ENCODE data around the gene TMEM181. TPM values are rescaled to one million over a fixed set of nuclear protein-coding genes. Genes with fewer than 3 reads are reported as not detected.
A peak's percentile ranks its signal among the peaks of the same experiment; 100 is the strongest.

Gene TMEM181
- total and polyA plus RNA-seq, 2 of the 13 experiments (the other 11 are each of a cell fraction or from before 2014, with no cell fraction given), result 59.1 to 108 TPM

DNA sequence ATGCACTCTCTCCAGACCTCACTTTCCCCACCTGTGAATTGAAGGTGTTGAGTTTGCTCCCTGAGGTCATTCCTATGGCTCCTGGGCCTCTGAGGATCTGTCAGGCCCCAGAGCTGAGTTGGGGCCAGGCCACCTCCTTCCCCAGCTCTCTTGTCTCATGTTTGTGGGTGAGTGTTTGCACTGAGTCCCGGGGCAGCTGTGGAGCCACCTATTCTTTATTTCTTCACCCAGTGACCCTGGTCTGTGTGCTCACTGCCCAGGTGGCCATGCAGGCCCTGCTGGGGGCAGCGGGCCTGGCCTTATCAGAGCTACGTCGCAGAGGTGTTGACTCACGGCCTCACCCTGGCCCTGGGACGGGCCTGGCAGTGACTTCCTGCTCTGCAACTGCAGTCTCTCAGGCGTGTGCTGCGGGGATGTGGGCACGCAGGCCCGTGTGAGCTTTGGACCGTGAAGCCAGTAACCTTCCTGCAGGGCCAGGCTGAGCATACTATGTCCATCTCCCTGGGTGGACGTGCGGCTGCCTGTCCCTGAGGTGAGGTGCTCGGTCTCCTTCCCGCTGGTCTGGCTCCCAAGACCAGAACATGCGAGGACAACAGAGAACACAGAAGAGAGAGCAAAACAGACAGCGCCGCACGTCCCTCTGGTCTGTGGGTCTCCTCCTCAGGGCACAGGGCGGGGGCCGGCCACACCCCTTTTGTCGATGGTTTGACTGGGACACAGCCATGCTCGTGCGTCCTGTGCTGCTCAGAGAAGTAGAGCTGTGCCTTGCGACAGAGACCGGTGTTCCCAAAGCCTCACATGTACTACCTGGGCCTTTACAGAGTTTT is 12.1 kb downstream of the TMEM181 start (continued):
- TF ChIP-seq, protein P1, sequence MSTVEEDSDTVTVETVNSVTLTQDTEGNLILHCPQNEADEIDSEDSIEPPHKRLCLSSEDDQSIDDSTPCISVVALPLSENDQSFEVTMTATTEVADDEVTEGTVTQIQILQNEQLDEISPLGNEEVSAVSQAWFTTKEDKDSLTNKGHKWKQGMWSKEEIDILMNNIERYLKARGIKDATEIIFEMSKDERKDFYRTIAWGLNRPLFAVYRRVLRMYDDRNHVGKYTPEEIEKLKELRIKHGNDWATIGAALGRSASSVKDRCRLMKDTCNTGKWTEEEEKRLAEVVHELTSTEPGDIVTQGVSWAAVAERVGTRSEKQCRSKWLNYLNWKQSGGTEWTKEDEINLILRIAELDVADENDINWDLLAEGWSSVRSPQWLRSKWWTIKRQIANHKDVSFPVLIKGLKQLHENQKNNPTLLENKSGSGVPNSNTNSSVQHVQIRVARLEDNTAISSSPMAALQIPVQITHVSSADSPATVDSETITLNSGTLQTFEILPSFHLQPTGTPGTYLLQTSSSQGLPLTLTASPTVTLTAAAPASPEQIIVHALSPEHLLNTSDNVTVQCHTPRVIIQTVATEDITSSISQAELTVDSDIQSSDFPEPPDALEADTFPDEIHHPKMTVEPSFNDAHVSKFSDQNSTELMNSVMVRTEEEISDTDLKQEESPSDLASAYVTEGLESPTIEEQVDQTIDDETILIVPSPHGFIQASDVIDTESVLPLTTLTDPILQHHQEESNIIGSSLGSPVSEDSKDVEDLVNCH (CRISPR knock-in tag; IDR thresholded peaks at IDR 0.05), result 0 out of 2 replicates have a peak, but pooled peaks have one; percentile 59
- TF ChIP-seq RBM22 (optimal IDR thresholded peaks at IDR 0.05; ENCODE audit: low read length), result peak; percentile 89
- TF ChIP-seq RAD51 (IDR thresholded peaks at IDR 0.05; ENCODE audit: borderline replicate concordance), result no peak

DNA sequence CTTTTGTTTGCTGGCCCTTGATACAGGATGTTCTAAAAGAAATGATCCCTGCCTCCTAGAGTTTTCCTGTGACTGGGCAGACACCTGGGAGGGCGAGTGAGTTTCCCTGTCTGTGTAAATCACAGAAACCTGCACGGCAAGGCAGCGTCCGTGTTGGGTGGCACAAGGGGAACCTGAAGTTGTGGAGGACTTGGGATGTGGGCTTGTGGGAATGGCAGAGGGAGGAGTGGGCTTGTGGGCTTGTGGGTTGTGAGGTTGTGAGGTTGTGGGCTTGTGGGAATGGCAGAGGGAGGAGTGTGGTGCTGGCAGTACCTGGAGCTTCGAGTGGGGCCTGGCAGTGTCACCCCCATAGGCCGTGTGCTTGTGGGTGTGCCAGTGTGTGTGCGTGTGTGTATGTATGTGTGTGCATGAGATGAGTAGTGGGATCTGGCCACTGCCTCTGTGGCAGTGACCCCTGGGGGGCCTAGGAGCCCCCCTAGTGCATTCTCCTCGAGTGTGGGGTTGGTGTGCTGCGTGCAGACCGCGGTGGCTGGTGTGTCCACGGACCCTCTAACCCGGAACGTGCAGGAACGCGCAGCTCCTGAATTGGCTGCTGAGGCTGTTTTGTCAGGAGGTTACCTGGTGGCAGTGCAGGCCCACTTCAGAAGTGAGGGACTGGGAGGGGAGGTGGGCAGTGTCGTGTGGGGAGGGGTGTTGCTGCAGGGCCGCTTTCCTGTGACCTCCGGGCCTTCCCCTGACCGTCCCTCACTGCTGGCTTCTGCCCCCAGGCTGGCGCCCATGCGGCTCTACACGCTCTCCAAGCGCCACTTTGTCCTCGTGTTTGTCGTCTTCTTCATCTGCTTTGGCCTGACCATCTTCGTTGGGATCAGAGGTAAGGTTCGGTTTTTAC is 13.0 kb downstream of the TMEM181 start:
- Histone ChIP-seq H3K27ac (ENCODE audit: extremely low read length, insufficient read depth, low read length) (peak overlapping the region; percentile 70), H3K4me1 (ENCODE audit: insufficient read depth, low read length) (peaks cover 84% of the 10 kb centered on the region), H3K4me2 (ENCODE audit: low read depth, low read length) (peak overlapping the region; percentile 67), H3K27me3 (ENCODE audit: control insufficient read depth in 1 of 2, insufficient read depth in 2 of 2, low read length in 2 of 2) (no peaks in the 10 kb centered on the region), H3K9me3 (ENCODE audit: low read length) (no peaks in the 10 kb centered on the region), H3K9ac (ENCODE audit: insufficient read depth, low read depth, low read length) (peak overlapping the region; percentile 51), H4K20me1 (ENCODE audit: insufficient read depth, low read length) (peaks cover 48% of the 10 kb centered on the region; the same call in 1 of the 2 replicates), H3K4me3 (replicated peaks in 1 of 3; ENCODE audit: insufficient read depth in 1 of 3, low read depth in 2 of 3, low read length in 3 of 3) (peak overlapping the region in 2 of 3 experiments; percentile 33 to 60; a peak in 4 of 6 replicates), H3K36me3 (replicated peaks in 1 of 2; ENCODE audit: control insufficient read depth in 1 of 2, insufficient read depth in 2 of 2, low read length in 2 of 2) (peaks cover 17 to 49% of the 10 kb centered on the region in 2 experiments), H2AFZ (ENCODE audit: low read length) (no peak overlapping the region), H3K79me2 (ENCODE audit: insufficient read depth, low read length) (peaks cover 85% of the 10 kb centered on the region)
- CTCF ChIA-PET (ENCODE audit: low intra/inter-chr PET ratio, low total read pairs), result no interaction called here
- intact Hi-C loops (cut with micrococcal nuclease; ENCODE audit: unreplicated experiment) (loop anchor here (1.0 to 5.0 kb wide), 2 partner anchors 11 to 36 kb away; no protein-coding TSS in a partner anchor), in situ Hi-C loops (cut with HindIII; ENCODE audit: extremely low pct_ligation_motif_present, low pct_unique_long_range_greater_than_20kb) (no loop called here)
- 93% methylated on average over 28 of the region's 28 CpGs for WGBS (ENCODE audit: low lambda C conversion rate)
- no TSS peak for BruUV-seq (replicated peaks)
- no peak for DNase-seq (ENCODE audit: low spot score)
- no peak for ATAC-seq
- no peak for FAIRE-seq
- POLR2A ChIA-PET, result interaction anchor here (1.1 to 2.7 kb wide), 8 partner anchors 10 to 37 kb away, joined by 4 to 29 read pairs (median 8); partner anchors contain the start of gene TMEM181
- TF ChIP-seq, protein P2, sequence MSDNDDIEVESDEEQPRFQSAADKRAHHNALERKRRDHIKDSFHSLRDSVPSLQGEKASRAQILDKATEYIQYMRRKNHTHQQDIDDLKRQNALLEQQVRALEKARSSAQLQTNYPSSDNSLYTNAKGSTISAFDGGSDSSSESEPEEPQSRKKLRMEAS (IDR thresholded peaks at IDR 0.05), result 0 out of 2 replicates have a peak, but pooled peaks have one; percentile 20
- TF ChIP-seq HDAC2 (CRISPR knock-in tag; IDR thresholded peaks at IDR 0.05) (no peak), ZFP36 (IDR thresholded peaks at IDR 0.05; ENCODE audit: borderline replicate concordance, low read depth, low read length, partially characterized antibody) (no peak), ARID2 (CRISPR knock-in tag; IDR thresholded peaks at IDR 0.05; ENCODE audit: borderline replicate concordance) (no peak), ZNF83 (CRISPR knock-in tag; IDR thresholded peaks at IDR 0.05; ENCODE audit: borderline replicate concordance) (no peak), ZNF674 (CRISPR knock-in tag; IDR thresholded peaks at IDR 0.05; ENCODE audit: low read depth) (0 out of 2 replicates have a peak, but pooled peaks have one; percentile 56), KLF9 (CRISPR knock-in tag; IDR thresholded peaks at IDR 0.05; ENCODE audit: low read depth) (no peak), SP4 (CRISPR knock-in tag; IDR thresholded peaks at IDR 0.05) (no peak), MTF1 (CRISPR knock-in tag; IDR thresholded peaks at IDR 0.05) (no peak)
- TF ChIP-seq, protein P3, sequence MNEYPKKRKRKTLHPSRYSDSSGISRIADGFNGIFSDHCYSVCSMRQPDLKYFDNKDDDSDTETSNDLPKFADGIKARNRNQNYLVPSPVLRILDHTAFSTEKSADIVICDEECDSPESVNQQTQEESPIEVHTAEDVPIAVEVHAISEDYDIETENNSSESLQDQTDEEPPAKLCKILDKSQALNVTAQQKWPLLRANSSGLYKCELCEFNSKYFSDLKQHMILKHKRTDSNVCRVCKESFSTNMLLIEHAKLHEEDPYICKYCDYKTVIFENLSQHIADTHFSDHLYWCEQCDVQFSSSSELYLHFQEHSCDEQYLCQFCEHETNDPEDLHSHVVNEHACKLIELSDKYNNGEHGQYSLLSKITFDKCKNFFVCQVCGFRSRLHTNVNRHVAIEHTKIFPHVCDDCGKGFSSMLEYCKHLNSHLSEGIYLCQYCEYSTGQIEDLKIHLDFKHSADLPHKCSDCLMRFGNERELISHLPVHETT (CRISPR knock-in tag; conservative IDR thresholded peaks at IDR 0.05), result no peak
- TF ChIP-seq, protein P4, sequence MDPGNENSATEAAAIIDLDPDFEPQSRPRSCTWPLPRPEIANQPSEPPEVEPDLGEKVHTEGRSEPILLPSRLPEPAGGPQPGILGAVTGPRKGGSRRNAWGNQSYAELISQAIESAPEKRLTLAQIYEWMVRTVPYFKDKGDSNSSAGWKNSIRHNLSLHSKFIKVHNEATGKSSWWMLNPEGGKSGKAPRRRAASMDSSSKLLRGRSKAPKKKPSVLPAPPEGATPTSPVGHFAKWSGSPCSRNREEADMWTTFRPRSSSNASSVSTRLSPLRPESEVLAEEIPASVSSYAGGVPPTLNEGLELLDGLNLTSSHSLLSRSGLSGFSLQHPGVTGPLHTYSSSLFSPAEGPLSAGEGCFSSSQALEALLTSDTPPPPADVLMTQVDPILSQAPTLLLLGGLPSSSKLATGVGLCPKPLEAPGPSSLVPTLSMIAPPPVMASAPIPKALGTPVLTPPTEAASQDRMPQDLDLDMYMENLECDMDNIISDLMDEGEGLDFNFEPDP (CRISPR knock-in tag; conservative IDR thresholded peaks at IDR 0.05), result peak; percentile 97; the same call in 1 of the 2 replicates

Data from HepG2 (cell line).